ENCODE measurements around the gene ANKRD12.
"Not testable (repeated sequence)": the region's sequence is repeated elsewhere in the genome, so short reads cannot be mapped to it uniquely, and the experiment has no call there.

ANKRD12 gene

GRCh38 chr18:9140984-9141383, 4.4 kb downstream of the ANKRD12 start:
- no peak for DNase-seq (ENCODE audit: low read depth, low spot score)

- no peak for DNase-seq (ENCODE audit: low read depth, low spot score)
Measured at GRCh38 chr18:9146224-9146623, 9.6 kb downstream of the ANKRD12 start.

GRCh38 chr18:9147440-9148202, 11.0 kb downstream of the ANKRD12 start:
- DNase-seq (ENCODE audit: low read depth, low spot score), result peak; percentile 19

- no peak for DNase-seq (ENCODE audit: low read depth, low spot score)
Measured at GRCh38 chr18:9148203-9148552, 11.6 kb downstream of the ANKRD12 start.

- DNase-seq (ENCODE audit: low read depth, low spot score), result no peak
Measured at GRCh38 chr18:9150121-9150520, 13.5 kb downstream of the ANKRD12 start.

- no peak for DNase-seq (ENCODE audit: low read depth, low spot score)
Measured at GRCh38 chr18:9153256-9153655, 16.7 kb downstream of the ANKRD12 start.

- DNase-seq (ENCODE audit: low read depth, low spot score), result no peak
Measured at GRCh38 chr18:9156604-9157249, 20.1 kb downstream of the ANKRD12 start.

GRCh38 chr18:9157806-9158205, 21.2 kb downstream of the ANKRD12 start:
- no peak for DNase-seq (ENCODE audit: low read depth, low spot score)

GRCh38 chr18:9160014-9160413, 23.4 kb downstream of the ANKRD12 start:
- DNase-seq (ENCODE audit: low read depth, low spot score), result no peak

- not testable (repeated sequence) for DNase-seq (ENCODE audit: low read depth, low spot score)
Measured at GRCh38 chr18:9162663-9163062, 26.1 kb downstream of the ANKRD12 start.

- DNase-seq (ENCODE audit: low read depth, low spot score), result not testable (repeated sequence)
Measured at GRCh38 chr18:9164149-9164548, 27.6 kb downstream of the ANKRD12 start.

- DNase-seq (ENCODE audit: low read depth, low spot score), result not testable (repeated sequence)
Measured at GRCh38 chr18:9165883-9166282, 29.3 kb downstream of the ANKRD12 start.

- not testable (repeated sequence) for DNase-seq (ENCODE audit: low read depth, low spot score)
Measured at GRCh38 chr18:9169515-9169914, 32.9 kb downstream of the ANKRD12 start.

- not testable (repeated sequence) for DNase-seq (ENCODE audit: low read depth, low spot score)
Measured at GRCh38 chr18:9171919-9172318, 35.3 kb downstream of the ANKRD12 start.

- no peak for DNase-seq (ENCODE audit: low read depth, low spot score)
Measured at GRCh38 chr18:9172506-9173127, 36.0 kb downstream of the ANKRD12 start.

- DNase-seq (ENCODE audit: low read depth, low spot score), result no peak
Measured at GRCh38 chr18:9173770-9174233, 37.2 kb downstream of the ANKRD12 start.

- no peak for DNase-seq (ENCODE audit: low read depth, low spot score)
Measured at GRCh38 chr18:9174302-9174701, 37.7 kb downstream of the ANKRD12 start.

GRCh38 chr18:9175115-9175514, 38.5 kb downstream of the ANKRD12 start:
- no peak for DNase-seq (ENCODE audit: low read depth, low spot score)

GRCh38 chr18:9177031-9177430, 40.5 kb downstream of the ANKRD12 start:
- DNase-seq (ENCODE audit: low read depth, low spot score), result no peak

GRCh38 chr18:9177466-9177865, 40.9 kb downstream of the ANKRD12 start:
- no peak for DNase-seq (ENCODE audit: low read depth, low spot score)

GRCh38 chr18:9178557-9178956, 42.0 kb downstream of the ANKRD12 start:
- DNase-seq (ENCODE audit: low read depth, low spot score), result no peak

- DNase-seq (ENCODE audit: low read depth, low spot score), result no peak
Measured at GRCh38 chr18:9181275-9181674, 44.7 kb downstream of the ANKRD12 start.

All from ELF-1 (cell line).